CD4-positive, alpha-beta T cell treated with Interferon gamma for 1 hour (primary cell): ENCODE results near the gene KBTBD2.
"Not testable (repeated sequence)": the region's sequence is repeated elsewhere in the genome, so short reads cannot be mapped to it uniquely, and the experiment has no call there.

Source experiments
- DNase-seq: peaks from one replicate; pipeline ENCODE4 v3.0.0-alpha.2; 2020

KBTBD2 gene

GRCh38 chr7:32891043-32891799, at the start of gene KBTBD2:
Gene KBTBD2, minus strand, starts transcription at chr7:32891760. Its CDS starts 12,156 bp downstream, at chr7:32879604.
- DNase-seq, result peak; percentile 88

GRCh38 chr7:32941181-32941580, 49.6 kb upstream of the KBTBD2 start:
- DNase-seq, result no peak

GRCh38 chr7:32937344-32938174, 46.0 kb upstream of the KBTBD2 start:
- no peak for DNase-seq

GRCh38 chr7:32936689-32937088, 45.1 kb upstream of the KBTBD2 start:
- no peak for DNase-seq

- DNase-seq, result no peak
These were observed 44.0 kb upstream of the KBTBD2 start for GRCh38 chr7:32935558-32935957.

- no peak for DNase-seq
These were observed 38.8 kb upstream of the KBTBD2 start for GRCh38 chr7:32930378-32930777.

- no peak for DNase-seq
These were observed 38.0 kb upstream of the KBTBD2 start for GRCh38 chr7:32929430-32930143.

- no peak for DNase-seq
These were observed 37.3 kb upstream of the KBTBD2 start for GRCh38 chr7:32928785-32929298.

GRCh38 chr7:32921896-32922295, 30.3 kb upstream of the KBTBD2 start:
- no peak for DNase-seq

- DNase-seq, result not testable (repeated sequence)
These were observed 25.4 kb upstream of the KBTBD2 start for GRCh38 chr7:32916994-32917393.

- DNase-seq, result no peak
These were observed 24.4 kb upstream of the KBTBD2 start for GRCh38 chr7:32916006-32916405.

GRCh38 chr7:32915041-32915536, 23.5 kb upstream of the KBTBD2 start:
- no peak for DNase-seq

- DNase-seq, result no peak
These were observed 22.6 kb upstream of the KBTBD2 start for GRCh38 chr7:32914184-32914583.

GRCh38 chr7:32910195-32910594, 18.6 kb upstream of the KBTBD2 start:
- no peak for DNase-seq

GRCh38 chr7:32905175-32905662, 13.7 kb upstream of the KBTBD2 start:
- DNase-seq, result peak; percentile 89

- no peak for DNase-seq
These were observed 10.1 kb upstream of the KBTBD2 start for GRCh38 chr7:32901629-32902028.

- DNase-seq, result no peak
These were observed 9.0 kb upstream of the KBTBD2 start for GRCh38 chr7:32900433-32900995.

- DNase-seq, result not testable (repeated sequence)
These were observed 5.8 kb upstream of the KBTBD2 start for GRCh38 chr7:32897376-32897775.

GRCh38 chr7:32896564-32897347, 5.2 kb upstream of the KBTBD2 start:
- DNase-seq, result no peak

- no peak for DNase-seq
These were observed 2.6 kb upstream of the KBTBD2 start for GRCh38 chr7:32894171-32894570.

- no peak for DNase-seq
These were observed 2.2 kb upstream of the KBTBD2 start for GRCh38 chr7:32893722-32894121.

GRCh38 chr7:32893207-32893524, 1.6 kb upstream of the KBTBD2 start:
- no peak for DNase-seq
